ENCODE measurements around the gene PEAK1. TPM values are rescaled to one million over a fixed set of nuclear protein-coding genes. Genes with fewer than 3 reads are reported as not detected.

PEAK1 gene
- polyA plus RNA-seq, 2 of the 4 experiments (the other 2 are of a cell fraction) = 7.5 to 13.7 TPM

DNA sequence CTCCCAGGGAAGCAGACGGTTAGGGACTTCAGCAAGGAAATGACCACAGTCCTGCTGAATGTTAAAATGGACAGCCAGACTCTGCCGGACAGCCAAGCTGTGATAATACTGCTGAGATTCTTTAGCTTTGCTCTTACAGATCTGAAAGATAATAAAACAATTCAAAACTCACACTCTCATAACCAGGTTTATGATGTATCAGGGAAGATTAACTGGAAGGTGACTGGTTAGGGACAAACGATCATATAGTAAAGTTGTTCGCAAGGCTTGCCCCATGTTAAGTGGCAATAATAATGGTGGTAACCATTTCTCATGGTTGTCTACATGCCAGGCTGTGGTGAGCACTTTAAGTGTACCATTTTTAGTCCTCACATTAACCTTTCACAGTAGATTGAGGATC, 304.7 kb downstream of the PEAK1 start:
- no peak for TF ChIP-seq MAZ (IDR thresholded peaks at IDR 0.05; ENCODE audit: borderline replicate concordance, low read depth, low read length)
- no peak for TF ChIP-seq SMC3 (IDR thresholded peaks at IDR 0.05)
- TF ChIP-seq, protein P1, sequence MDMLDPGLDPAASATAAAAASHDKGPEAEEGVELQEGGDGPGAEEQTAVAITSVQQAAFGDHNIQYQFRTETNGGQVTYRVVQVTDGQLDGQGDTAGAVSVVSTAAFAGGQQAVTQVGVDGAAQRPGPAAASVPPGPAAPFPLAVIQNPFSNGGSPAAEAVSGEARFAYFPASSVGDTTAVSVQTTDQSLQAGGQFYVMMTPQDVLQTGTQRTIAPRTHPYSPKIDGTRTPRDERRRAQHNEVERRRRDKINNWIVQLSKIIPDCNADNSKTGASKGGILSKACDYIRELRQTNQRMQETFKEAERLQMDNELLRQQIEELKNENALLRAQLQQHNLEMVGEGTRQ (IDR thresholded peaks at IDR 0.05) = no peak
- no peak for TF ChIP-seq HOXB5 (CRISPR knock-in tag; IDR thresholded peaks at IDR 0.05)
- TF ChIP-seq TP53 (CRISPR knock-in tag; IDR thresholded peaks at IDR 0.05) = no peak
- TF ChIP-seq, protein P2, sequence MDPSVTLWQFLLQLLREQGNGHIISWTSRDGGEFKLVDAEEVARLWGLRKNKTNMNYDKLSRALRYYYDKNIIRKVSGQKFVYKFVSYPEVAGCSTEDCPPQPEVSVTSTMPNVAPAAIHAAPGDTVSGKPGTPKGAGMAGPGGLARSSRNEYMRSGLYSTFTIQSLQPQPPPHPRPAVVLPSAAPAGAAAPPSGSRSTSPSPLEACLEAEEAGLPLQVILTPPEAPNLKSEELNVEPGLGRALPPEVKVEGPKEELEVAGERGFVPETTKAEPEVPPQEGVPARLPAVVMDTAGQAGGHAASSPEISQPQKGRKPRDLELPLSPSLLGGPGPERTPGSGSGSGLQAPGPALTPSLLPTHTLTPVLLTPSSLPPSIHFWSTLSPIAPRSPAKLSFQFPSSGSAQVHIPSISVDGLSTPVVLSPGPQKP (IDR thresholded peaks at IDR 0.05; ENCODE audit: low read depth, low read length) = no peak
- TF ChIP-seq, protein P3, sequence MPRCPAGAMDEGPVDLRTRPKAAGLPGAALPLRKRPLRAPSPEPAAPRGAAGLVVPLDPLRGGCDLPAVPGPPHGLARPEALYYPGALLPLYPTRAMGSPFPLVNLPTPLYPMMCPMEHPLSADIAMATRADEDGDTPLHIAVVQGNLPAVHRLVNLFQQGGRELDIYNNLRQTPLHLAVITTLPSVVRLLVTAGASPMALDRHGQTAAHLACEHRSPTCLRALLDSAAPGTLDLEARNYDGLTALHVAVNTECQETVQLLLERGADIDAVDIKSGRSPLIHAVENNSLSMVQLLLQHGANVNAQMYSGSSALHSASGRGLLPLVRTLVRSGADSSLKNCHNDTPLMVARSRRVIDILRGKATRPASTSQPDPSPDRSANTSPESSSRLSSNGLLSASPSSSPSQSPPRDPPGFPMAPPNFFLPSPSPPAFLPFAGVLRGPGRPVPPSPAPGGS (IDR thresholded peaks at IDR 0.05) = no peak
- no peak for TF ChIP-seq ZC3H11A (IDR thresholded peaks at IDR 0.05)
- TF ChIP-seq FOSB (CRISPR knock-in tag; IDR thresholded peaks at IDR 0.05) = no peak
- no peak for TF ChIP-seq HOXA7 (CRISPR knock-in tag; IDR thresholded peaks at IDR 0.05)
- TF ChIP-seq PHF8 (IDR thresholded peaks at IDR 0.05; ENCODE audit: borderline replicate concordance, low read depth) = no peak
- no peak for TF ChIP-seq CHD4 (IDR thresholded peaks at IDR 0.05; ENCODE audit: borderline replicate concordance)
- TF ChIP-seq, protein P4, sequence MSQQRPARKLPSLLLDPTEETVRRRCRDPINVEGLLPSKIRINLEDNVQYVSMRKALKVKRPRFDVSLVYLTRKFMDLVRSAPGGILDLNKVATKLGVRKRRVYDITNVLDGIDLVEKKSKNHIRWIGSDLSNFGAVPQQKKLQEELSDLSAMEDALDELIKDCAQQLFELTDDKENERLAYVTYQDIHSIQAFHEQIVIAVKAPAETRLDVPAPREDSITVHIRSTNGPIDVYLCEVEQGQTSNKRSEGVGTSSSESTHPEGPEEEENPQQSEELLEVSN (IDR thresholded peaks at IDR 0.05; ENCODE audit: borderline replicate concordance, low read depth) = no peak
- TF ChIP-seq HDAC2 (IDR thresholded peaks at IDR 0.05) = no peak
- no peak for TF ChIP-seq EHMT2 (IDR thresholded peaks at IDR 0.05; ENCODE audit: low read depth)
- TF ChIP-seq, protein P5, sequence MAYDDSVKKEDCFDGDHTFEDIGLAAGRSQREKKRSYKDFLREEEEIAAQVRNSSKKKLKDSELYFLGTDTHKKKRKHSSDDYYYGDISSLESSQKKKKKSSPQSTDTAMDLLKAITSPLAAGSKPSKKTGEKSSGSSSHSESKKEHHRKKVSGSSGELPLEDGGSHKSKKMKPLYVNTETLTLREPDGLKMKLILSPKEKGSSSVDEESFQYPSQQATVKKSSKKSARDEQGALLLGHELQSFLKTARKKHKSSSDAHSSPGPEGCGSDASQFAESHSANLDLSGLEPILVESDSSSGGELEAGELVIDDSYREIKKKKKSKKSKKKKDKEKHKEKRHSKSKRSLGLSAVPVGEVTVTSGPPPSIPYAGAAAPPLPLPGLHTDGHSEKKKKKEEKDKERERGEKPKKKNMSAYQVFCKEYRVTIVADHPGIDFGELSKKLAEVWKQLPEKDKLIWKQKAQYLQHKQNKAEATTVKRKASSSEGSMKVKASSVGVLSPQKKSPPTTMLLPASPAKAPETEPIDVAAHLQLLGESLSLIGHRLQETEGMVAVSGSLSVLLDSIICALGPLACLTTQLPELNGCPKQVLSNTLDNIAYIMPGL (CRISPR knock-in tag; IDR thresholded peaks at IDR 0.05; ENCODE audit: borderline replicate concordance) = no peak
- no peak for TF ChIP-seq EHF (CRISPR knock-in tag; IDR thresholded peaks at IDR 0.05)
- no peaks in the 10 kb centered on the region for H3K4me1 ChIP-seq
- ATAC-seq (no peak), DNase-seq (ENCODE audit: low read depth in 1 of 2, low spot score in 1 of 2) (no peak), FAIRE-seq (no peak)
- POLR2A ChIA-PET = no interaction called here
- WGBS (ENCODE audit: missing lambda C conversion rate) = 91% methylated on average over 4 of the region's 4 CpGs
- no peaks in the 10 kb centered on the region for H3K9me3 ChIP-seq
- CTCF ChIA-PET = interaction anchor here (0.6 to 2.5 kb wide), 3 partner anchors 157 to 428 kb away, joined by 3 to 13 read pairs (median 11); no protein-coding TSS in a partner anchor
- H3K27ac ChIP-seq = no peak overlapping the region
- H3K4me2 ChIP-seq = no peak overlapping the region
- H3K4me3 ChIP-seq = no peak overlapping the region

DNA sequence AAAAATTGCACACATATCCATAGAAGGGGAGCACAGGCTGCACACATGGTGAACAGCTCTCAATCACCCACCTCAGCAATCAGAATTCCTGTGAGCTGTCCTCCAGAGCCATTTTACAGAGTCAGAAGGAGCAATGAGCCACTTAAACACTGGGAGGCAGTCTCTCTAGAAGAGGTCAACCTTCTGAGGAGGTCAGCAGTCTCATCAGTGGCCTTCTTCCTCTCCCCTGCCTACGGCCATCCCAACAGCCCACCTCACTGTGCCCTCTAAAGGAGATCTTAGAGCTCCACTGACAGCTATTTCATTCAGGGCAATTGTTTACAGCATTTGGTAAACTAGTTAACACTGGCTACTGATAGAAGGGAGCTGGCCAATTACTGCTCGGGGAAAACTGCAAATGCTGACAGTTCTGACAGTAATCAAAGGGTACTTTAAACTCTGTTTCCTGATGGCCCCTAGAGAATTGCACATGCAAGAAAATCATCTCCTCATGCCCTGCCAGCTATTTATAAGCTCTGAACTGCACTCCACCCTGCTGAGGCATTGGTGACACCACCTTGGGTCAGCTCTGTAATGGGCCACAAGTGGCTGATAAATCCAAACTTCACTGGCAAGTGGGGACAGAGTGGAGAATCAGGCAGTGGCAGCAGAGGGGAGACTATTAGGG, 306.9 kb downstream of the PEAK1 start:
- WGBS (ENCODE audit: missing lambda C conversion rate) = 79% methylated on average over 2 of the region's 2 CpGs
- Histone ChIP-seq H3K4me3 (no peak overlapping the region), H3K4me2 (no peak overlapping the region), H3K4me1 (no peaks in the 10 kb centered on the region), H3K9me3 (no peaks in the 10 kb centered on the region), H3K27ac (no peak overlapping the region)
- ATAC-seq = peak; percentile 45 to 79; a peak in 4 of 6 replicates
- no peak for DNase-seq (ENCODE audit: low read depth in 1 of 2, low spot score in 1 of 2)
- FAIRE-seq = no peak
- ChIA-PET POLR2A (no interaction called here), CTCF (interaction anchor here (0.7 to 1.9 kb wide), 7 partner anchors 15 to 518 kb away, joined by 3 to 13 read pairs (median 4); no protein-coding TSS in a partner anchor)
- TF ChIP-seq, protein P6, sequence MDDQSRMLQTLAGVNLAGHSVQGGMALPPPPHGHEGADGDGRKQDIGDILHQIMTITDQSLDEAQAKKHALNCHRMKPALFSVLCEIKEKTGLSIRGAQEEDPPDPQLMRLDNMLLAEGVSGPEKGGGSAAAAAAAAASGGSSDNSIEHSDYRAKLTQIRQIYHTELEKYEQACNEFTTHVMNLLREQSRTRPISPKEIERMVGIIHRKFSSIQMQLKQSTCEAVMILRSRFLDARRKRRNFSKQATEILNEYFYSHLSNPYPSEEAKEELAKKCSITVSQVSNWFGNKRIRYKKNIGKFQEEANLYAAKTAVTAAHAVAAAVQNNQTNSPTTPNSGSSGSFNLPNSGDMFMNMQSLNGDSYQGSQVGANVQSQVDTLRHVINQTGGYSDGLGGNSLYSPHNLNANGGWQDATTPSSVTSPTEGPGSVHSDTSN (IDR thresholded peaks at IDR 0.05) = no peak
- TF ChIP-seq POLR2AphosphoS2 (conservative IDR thresholded peaks at IDR 0.05; ENCODE audit: low read length) (no peak), PHF8 (IDR thresholded peaks at IDR 0.05; ENCODE audit: borderline replicate concordance, low read depth) (no peak), TFCP2L1 (CRISPR knock-in tag; IDR thresholded peaks at IDR 0.05) (no peak), HOXB13 (CRISPR knock-in tag; IDR thresholded peaks at IDR 0.05; ENCODE audit: low read depth) (no peak), CBX8 (IDR thresholded peaks at IDR 0.05) (no peak)
- TF ChIP-seq, protein P5 (CRISPR knock-in tag; IDR thresholded peaks at IDR 0.05; ENCODE audit: borderline replicate concordance) = no peak

Data from A549 (cell line).